ENCODE results near the gene NXN.
"Not testable (repeated sequence)": the region's sequence is repeated elsewhere in the genome, so short reads cannot be mapped to it uniquely, and the experiment has no call there.

Gene NXN

DNA sequence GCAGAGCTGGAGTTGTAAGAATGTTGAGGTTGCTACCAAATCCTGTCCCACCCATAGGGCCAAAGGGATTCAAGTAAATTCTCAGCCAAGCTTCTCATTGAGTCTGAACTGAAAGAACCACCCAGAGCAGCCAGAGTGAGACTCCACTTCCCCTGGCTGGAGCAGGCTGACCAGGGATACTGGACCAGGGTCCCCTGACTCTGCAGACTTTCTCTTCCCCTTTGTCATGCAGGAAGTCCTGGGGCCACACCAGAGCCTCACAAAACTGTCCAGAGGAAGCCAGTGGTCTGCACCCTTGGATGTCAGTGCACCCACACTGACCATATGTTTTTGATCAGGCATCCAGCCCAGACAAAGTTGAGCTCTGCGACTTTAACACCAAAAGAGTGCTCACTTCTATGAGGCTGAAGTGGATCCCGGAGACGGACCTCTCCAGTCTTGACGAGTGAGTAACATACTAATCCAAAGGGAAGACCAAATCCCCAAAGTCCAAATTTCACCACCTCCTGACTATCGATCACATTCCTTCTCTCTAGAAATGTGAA is 4.1 kb downstream of the NXN start:
- Histone ChIP-seq H3K36me3 (ENCODE audit: insufficient read depth, low read length) (no peaks in the 10 kb centered on the region), H3K9me3 (replicated peaks; ENCODE audit: low read length) (no peaks in the 10 kb centered on the region), H3K9ac (ENCODE audit: low read depth, low read length) (no peak overlapping the region), H3K4me1 (ENCODE audit: control insufficient read depth, insufficient read depth, low read length) (peaks cover 7% of the 10 kb centered on the region), H3K4me3 (ENCODE audit: low read length) (no peak overlapping the region), H3K27me3 (ENCODE audit: control insufficient read depth, insufficient read depth, low read length) (peaks cover 18% of the 10 kb centered on the region), H3K4me2 (ENCODE audit: low read length) (no peak overlapping the region)

DNA sequence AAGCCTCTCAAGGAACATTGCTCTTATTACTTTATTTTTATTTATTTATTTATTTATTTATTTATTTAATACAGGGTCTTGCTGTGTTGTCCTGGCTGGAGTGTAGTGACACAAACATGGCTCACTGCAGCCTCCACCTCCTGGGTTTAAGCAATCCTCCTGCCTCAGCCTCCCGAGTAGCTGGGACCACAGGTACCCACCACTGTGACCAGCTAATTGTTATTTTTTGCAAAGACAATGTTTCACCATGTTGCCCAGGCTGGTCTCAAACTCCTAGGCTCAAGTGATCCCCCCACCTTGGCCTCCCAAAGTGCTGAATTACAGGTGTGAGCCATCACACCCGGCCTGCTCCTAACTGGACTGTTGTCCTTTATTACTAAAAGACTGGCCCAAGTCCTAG is 4.8 kb downstream of the NXN start:
- H3K9me3 ChIP-seq (replicated peaks; ENCODE audit: low read length): not testable (repeated sequence)

DNA sequence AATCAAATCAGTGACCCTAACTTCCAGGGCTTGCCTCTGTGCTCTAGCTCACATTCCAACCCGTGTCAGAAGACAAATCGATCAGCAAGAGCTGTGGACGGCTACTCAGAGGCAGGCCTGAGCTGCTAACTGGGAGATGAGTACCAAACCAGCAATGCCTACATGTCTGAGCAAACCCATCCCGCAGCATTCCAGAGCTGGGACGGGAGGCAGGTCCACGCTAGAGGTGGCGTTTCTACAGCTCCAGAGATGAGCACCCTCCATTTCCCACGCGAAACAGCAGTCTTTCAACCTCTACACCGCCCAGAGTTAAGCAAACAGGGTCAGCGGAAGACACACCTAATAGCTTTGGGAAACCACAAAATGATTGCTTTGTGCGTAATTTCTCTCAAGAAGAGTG is 6.5 kb downstream of the NXN start:
- no peak overlapping the region for H3K4me3 ChIP-seq (ENCODE audit: low read length)
- H3K9ac ChIP-seq (ENCODE audit: low read depth, low read length): no peak overlapping the region

More for the DNA sequence above, 4.8 kb downstream of the NXN start:
- peaks cover 23% of the 10 kb centered on the region for H3K27me3 ChIP-seq (ENCODE audit: control insufficient read depth, insufficient read depth, low read length)
- H3K4me1 ChIP-seq (ENCODE audit: control insufficient read depth, insufficient read depth, low read length); H3K36me3 ChIP-seq (ENCODE audit: insufficient read depth, low read length); H3K9ac ChIP-seq (ENCODE audit: low read depth, low read length); H3K4me2 ChIP-seq (ENCODE audit: low read length); H3K4me3 ChIP-seq (ENCODE audit: low read length): not testable (repeated sequence)

DNA sequence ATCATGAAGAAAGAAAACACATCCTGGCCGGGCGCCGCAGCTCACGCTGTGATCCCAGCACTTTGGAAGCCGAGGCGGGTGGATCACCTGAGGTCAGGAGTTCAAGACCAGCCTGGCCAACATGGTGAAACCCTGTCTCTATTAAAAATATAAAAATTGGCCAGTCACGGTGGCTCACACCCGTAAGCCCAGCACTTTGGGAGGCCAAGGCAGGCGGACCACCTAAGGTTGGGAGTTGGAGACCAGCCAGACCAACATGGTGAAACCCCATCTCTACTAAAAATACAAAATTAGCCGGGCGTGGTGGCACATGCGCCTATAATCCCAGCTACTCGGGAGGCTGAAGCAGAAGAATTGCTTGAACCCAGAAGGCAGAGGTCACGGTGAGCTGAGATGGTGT is 7.7 kb downstream of the NXN start:
- peaks cover 15% of the 10 kb centered on the region for H3K27me3 ChIP-seq (ENCODE audit: control insufficient read depth, insufficient read depth, low read length)
- H3K4me3 ChIP-seq (ENCODE audit: low read length); H3K9ac ChIP-seq (ENCODE audit: low read depth, low read length): not testable (repeated sequence)

More for the DNA sequence above, 6.5 kb downstream of the NXN start:
- no peaks in the 10 kb centered on the region for H3K9me3 ChIP-seq (replicated peaks; ENCODE audit: low read length)
- peaks cover 14% of the 10 kb centered on the region for H3K4me1 ChIP-seq (ENCODE audit: control insufficient read depth, insufficient read depth, low read length)
- no peak overlapping the region for H3K4me2 ChIP-seq (ENCODE audit: low read length)
- H3K36me3 ChIP-seq (ENCODE audit: insufficient read depth, low read length): no peaks in the 10 kb centered on the region
- H3K27me3 ChIP-seq (ENCODE audit: control insufficient read depth, insufficient read depth, low read length): peaks cover 19% of the 10 kb centered on the region

DNA sequence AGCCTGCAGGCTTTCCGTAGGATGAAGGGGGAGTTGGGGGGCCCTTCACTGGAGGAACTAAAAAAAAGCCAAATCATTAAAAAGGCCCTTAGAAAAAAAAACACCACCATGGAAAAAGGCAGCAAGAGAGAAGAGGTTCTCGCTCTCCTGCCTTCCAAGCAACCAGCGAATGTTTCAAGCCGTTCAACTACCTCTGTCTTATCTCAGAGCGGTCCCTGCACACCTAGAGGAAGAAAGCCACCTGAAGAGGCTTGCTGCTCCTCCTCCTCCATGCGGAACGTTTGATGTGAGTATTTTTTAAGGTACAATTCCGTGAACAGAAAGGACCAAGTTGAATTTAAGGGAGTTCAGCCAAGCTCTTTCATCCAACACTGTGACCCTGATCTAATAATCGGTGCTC is 9.2 kb downstream of the NXN start:
- peak overlapping the region; percentile 79 for H3K4me2 ChIP-seq (ENCODE audit: low read length)
- peaks cover 14% of the 10 kb centered on the region for H3K4me1 ChIP-seq (ENCODE audit: control insufficient read depth, insufficient read depth, low read length)
- no peaks in the 10 kb centered on the region for H3K9me3 ChIP-seq (replicated peaks; ENCODE audit: low read length)
- no peak overlapping the region for H3K4me3 ChIP-seq (ENCODE audit: low read length)
- H3K36me3 ChIP-seq (ENCODE audit: insufficient read depth, low read length): no peaks in the 10 kb centered on the region
- no peak overlapping the region for H3K9ac ChIP-seq (ENCODE audit: low read depth, low read length)
- H3K27me3 ChIP-seq (ENCODE audit: control insufficient read depth, insufficient read depth, low read length): peaks cover 7% of the 10 kb centered on the region

More for the DNA sequence above, 7.7 kb downstream of the NXN start:
- H3K9me3 ChIP-seq (replicated peaks; ENCODE audit: low read length); H3K36me3 ChIP-seq (ENCODE audit: insufficient read depth, low read length); H3K4me2 ChIP-seq (ENCODE audit: low read length): not testable (repeated sequence)
- H3K4me1 ChIP-seq (ENCODE audit: control insufficient read depth, insufficient read depth, low read length): peaks cover 14% of the 10 kb centered on the region

DNA sequence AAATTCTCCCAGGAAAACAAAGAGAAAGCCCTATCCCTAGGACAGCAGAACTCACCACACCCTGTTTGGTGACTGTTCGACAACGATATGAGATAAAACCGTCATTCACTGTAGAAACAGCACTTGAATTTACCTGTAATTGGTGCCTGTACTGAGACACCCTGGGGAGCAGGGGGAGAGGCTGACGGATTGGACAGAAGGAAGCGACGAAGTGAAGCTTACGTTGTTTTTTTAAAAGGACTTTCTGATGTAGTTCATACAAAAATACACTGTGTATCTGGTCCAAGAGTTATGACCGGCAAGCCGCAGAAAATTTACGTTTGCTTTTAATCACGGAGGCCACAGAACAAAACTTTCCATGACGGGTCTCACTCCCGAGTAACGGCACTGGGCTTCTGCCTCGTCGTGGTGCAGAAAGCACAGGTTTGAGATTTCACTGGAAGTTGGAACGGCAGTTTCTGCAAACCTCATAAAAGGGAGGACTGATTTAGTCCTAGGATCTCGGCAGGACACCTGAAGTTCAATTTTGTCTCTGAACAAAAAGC is 9.7 kb downstream of the NXN start:
- Histone ChIP-seq H3K27me3 (ENCODE audit: control insufficient read depth, insufficient read depth, low read length) (peaks cover 7% of the 10 kb centered on the region), H3K4me1 (ENCODE audit: control insufficient read depth, insufficient read depth, low read length) (peaks cover 14% of the 10 kb centered on the region), H3K9ac (ENCODE audit: low read depth, low read length) (peak overlapping the region; percentile 30), H3K4me3 (ENCODE audit: low read length) (peak overlapping the region; percentile 58), H3K9me3 (replicated peaks; ENCODE audit: low read length) (no peaks in the 10 kb centered on the region), H3K4me2 (ENCODE audit: low read length) (peak overlapping the region; percentile 79), H3K36me3 (ENCODE audit: insufficient read depth, low read length) (no peaks in the 10 kb centered on the region)

DNA sequence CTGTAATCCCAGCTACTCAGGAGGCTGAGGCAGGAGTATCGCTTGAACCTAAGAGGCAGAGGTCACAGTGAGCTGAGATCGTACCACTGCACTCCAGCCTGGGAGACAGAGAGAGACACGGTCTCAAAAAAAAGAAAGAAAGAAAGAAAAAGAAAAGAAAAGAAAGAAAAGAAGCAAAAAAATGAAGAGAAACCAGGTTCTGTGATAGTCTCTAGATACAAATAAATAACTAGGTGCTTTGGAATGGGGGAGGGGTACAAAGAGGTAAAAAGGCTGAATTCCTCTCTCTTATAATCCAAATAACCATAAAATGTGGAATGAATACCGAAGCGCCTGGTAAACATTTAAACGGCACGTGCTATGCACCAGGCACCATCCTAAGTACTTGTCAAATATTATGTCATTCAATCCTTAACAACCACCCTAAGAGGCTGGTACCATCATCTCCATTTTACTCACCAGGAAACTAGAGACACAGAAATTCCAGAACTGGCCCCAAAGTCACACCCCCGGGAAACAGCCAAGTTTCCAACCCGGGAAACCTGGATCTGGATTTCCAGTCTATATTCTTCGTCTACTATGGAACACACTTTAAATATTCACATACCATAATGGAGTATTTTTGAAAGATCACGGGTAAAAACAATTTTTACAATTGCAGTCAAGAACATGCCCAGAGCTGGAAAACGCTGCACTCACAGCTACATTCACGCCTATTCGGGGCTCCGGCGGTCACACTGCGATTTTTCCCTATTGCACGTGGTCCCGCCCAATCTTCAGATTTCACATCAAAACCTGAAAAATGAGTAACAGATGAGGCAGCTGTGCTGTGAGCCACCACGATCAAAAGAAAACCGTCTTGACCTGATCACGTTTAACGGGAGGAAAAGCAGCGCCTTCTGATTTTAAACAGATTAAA is 10.5 kb downstream of the NXN start:
- Histone ChIP-seq H3K36me3 (ENCODE audit: insufficient read depth, low read length) (no peaks in the 10 kb centered on the region), H3K9me3 (replicated peaks; ENCODE audit: low read length) (no peaks in the 10 kb centered on the region), H3K4me2 (ENCODE audit: low read length) (peak overlapping the region; percentile 79), H3K9ac (ENCODE audit: low read depth, low read length) (peak overlapping the region; percentile 30), H3K27me3 (ENCODE audit: control insufficient read depth, insufficient read depth, low read length) (peaks cover 11% of the 10 kb centered on the region), H3K4me3 (ENCODE audit: low read length) (peak overlapping the region; percentile 58), H3K4me1 (ENCODE audit: control insufficient read depth, insufficient read depth, low read length) (peaks cover 14% of the 10 kb centered on the region)

DNA sequence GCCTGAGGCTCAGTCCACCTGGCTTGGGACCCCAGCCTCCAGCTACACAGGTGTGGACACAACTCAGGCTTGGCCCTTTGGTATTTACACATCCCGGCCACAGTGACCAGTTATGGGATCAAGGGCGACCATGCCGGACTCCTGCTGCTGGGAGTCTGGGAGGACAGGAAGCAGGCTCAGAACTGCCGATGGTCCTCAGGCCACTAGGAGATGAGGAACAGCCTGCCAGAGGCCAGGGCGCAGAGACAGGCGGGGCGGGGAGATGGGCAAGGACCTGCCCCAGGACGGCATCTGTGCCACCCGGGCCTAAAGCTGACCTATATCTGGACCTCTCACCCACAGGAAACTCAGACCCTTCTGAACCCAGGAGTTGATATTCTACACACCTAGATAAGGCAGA is 12.5 kb downstream of the NXN start:
- Histone ChIP-seq H3K27me3 (ENCODE audit: control insufficient read depth, insufficient read depth, low read length) (peaks cover 14% of the 10 kb centered on the region), H3K36me3 (ENCODE audit: insufficient read depth, low read length) (no peaks in the 10 kb centered on the region), H3K4me2 (ENCODE audit: low read length) (no peak overlapping the region), H3K9ac (ENCODE audit: low read depth, low read length) (no peak overlapping the region), H3K4me1 (ENCODE audit: control insufficient read depth, insufficient read depth, low read length) (peaks cover 14% of the 10 kb centered on the region), H3K4me3 (ENCODE audit: low read length) (no peak overlapping the region), H3K9me3 (replicated peaks; ENCODE audit: low read length) (no peaks in the 10 kb centered on the region)

DNA sequence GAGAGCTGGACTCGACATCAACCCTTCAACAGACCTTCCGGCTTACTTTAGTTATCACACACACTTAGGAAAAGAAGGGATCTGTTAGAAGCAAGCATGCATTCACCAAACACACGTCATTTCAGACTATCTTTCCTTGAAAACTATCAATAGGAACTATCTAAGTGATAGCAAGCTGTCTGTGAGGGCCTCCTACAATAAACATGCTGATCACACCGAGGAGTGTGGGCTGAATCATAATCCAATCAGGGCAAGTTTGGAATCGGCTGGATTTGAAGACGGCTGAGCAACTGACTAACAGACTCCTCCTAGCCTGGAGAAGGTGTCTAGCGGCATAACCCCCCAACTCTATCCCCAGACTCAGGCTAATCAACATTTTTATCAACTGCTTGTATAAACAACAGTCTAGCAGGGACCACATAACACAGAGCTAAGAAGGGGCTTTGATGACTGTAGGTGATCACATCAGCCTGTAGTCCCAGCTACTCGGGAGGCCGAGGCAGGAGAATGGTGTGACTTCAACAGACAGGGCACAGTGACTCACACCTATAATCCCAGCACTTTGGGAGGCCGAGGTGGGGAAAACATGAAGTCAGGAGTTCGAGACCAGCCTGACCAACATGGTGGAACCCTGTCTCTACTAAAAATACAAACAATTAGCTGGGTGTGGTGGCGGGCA is 14.1 kb downstream of the NXN start:
- peaks cover 12% of the 10 kb centered on the region for H3K27me3 ChIP-seq (ENCODE audit: control insufficient read depth, insufficient read depth, low read length)
- H3K36me3 ChIP-seq (ENCODE audit: insufficient read depth, low read length): no peaks in the 10 kb centered on the region
- H3K9ac ChIP-seq (ENCODE audit: low read depth, low read length): no peak overlapping the region
- H3K9me3 ChIP-seq (replicated peaks; ENCODE audit: low read length): no peaks in the 10 kb centered on the region
- no peak overlapping the region for H3K4me3 ChIP-seq (ENCODE audit: low read length)
- peaks cover 14% of the 10 kb centered on the region for H3K4me1 ChIP-seq (ENCODE audit: control insufficient read depth, insufficient read depth, low read length)
- H3K4me2 ChIP-seq (ENCODE audit: low read length): no peak overlapping the region

DNA sequence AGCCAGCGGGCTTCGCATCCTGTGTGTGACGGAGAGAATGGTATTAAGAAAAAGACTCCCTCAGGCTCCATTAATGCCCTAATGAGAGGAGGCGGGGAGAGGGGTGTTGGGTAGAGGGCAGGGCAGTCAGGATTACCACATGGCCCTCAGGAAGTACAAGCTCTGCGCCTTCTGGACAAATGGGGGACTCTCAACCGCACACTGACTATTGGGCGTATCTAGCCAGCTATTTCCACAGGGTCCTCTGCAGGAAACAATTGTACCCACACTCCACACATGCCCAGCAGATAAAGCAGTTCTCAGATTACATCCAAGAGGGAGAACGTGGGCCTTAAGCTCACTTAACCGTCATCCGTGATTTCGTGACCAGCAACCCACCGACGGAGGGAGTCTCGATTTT is 14.7 kb downstream of the NXN start:
- Histone ChIP-seq H3K4me3 (ENCODE audit: low read length) (no peak overlapping the region), H3K4me1 (ENCODE audit: control insufficient read depth, insufficient read depth, low read length) (peaks cover 11% of the 10 kb centered on the region), H3K36me3 (ENCODE audit: insufficient read depth, low read length) (no peaks in the 10 kb centered on the region), H3K9ac (ENCODE audit: low read depth, low read length) (no peak overlapping the region), H3K4me2 (ENCODE audit: low read length) (no peak overlapping the region), H3K27me3 (ENCODE audit: control insufficient read depth, insufficient read depth, low read length) (peaks cover 7% of the 10 kb centered on the region), H3K9me3 (replicated peaks; ENCODE audit: low read length) (no peaks in the 10 kb centered on the region)

DNA sequence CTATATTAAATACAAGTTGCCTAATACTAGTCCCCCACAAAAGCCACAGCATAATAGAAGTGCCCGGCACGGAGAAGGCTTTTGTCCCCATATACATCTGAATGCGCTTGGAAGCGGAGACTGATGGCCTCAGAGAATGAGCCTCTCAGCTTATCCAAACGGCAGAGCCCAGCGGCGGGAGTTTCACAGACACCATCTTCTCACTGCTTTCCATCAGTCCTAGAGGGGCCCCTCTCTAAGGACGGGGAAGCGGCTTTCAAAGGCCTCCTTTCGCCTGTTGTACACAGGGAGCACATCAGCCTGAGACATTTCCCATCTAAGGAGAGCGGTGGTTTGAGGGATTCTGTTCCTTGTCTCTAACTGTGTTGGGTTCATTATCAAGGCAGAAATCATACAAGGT is 16.9 kb downstream of the NXN start:
- no peak overlapping the region for H3K4me3 ChIP-seq (ENCODE audit: low read length)
- no peaks in the 10 kb centered on the region for H3K4me1 ChIP-seq (ENCODE audit: control insufficient read depth, insufficient read depth, low read length)
- peaks cover 7% of the 10 kb centered on the region for H3K27me3 ChIP-seq (ENCODE audit: control insufficient read depth, insufficient read depth, low read length)
- H3K9me3 ChIP-seq (replicated peaks; ENCODE audit: low read length): no peaks in the 10 kb centered on the region
- no peak overlapping the region for H3K4me2 ChIP-seq (ENCODE audit: low read length)
- H3K9ac ChIP-seq (ENCODE audit: low read depth, low read length): no peak overlapping the region
- H3K36me3 ChIP-seq (ENCODE audit: insufficient read depth, low read length): no peaks in the 10 kb centered on the region

Measured in skeletal muscle satellite cell (primary cell).